BE2C (cell line): ENCODE results near the gene SLC10A3.

Experiments
- DNase-seq: peaks from one replicate; pipeline ENCODE4 v3.0.0-alpha.2; 2020
- H3K27me3 ChIP-seq: fragments of 250-450 bp; sonication (Bioruptor Pico); 2 replicates; pipeline ENCODE4 v1.5.1; 2020; ENCODE audit warnings: mild to moderate bottlenecking
- H3K36me3 ChIP-seq: fragments of 250-450 bp; sonication (Bioruptor Pico); 2 replicates; pipeline ENCODE4 v1.5.1; 2020; ENCODE audit warnings: mild to moderate bottlenecking
- H3K4me1 ChIP-seq: fragments of 250-450 bp; sonication (Bioruptor Pico); 2 replicates; pipeline ENCODE4 v1.5.1; 2020
- H3K4me3 ChIP-seq: 2 replicates; pipeline ENCODE4 v1.5.1; 2011; ENCODE audit warnings: low read depth, low read length
- H3K9me3 ChIP-seq: fragments of 250-450 bp; sonication (Bioruptor Pico); 2 replicates; pipeline ENCODE4 v1.5.1; 2020
- TF ChIP-seq, protein P1 (sequence below): IDR thresholded peaks from 2 replicates; pipeline ENCODE4 v1.5.1; 2012; ENCODE audit warnings: mild to moderate bottlenecking, low read depth, low read length

Gene SLC10A3

GRCh38 chrX:154482786-154483185 is 7.6 kb downstream of the SLC10A3 start:
- TF ChIP-seq, protein P1, sequence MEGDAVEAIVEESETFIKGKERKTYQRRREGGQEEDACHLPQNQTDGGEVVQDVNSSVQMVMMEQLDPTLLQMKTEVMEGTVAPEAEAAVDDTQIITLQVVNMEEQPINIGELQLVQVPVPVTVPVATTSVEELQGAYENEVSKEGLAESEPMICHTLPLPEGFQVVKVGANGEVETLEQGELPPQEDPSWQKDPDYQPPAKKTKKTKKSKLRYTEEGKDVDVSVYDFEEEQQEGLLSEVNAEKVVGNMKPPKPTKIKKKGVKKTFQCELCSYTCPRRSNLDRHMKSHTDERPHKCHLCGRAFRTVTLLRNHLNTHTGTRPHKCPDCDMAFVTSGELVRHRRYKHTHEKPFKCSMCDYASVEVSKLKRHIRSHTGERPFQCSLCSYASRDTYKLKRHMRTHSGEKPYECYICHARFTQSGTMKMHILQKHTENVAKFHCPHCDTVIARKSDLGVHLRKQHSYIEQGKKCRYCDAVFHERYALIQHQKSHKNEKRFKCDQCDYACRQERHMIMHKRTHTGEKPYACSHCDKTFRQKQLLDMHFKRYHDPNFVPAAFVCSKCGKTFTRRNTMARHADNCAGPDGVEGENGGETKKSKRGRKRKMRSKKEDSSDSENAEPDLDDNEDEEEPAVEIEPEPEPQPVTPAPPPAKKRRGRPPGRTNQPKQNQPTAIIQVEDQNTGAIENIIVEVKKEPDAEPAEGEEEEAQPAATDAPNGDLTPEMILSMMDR: no peak
- no peaks in the 10 kb centered on the region for H3K9me3 ChIP-seq
- no peak for DNase-seq
- H3K4me1 ChIP-seq: no peaks in the 10 kb centered on the region
- H3K4me3 ChIP-seq: no peak overlapping the region
- no peaks in the 10 kb centered on the region for H3K27me3 ChIP-seq
- peaks cover 13% of the 10 kb centered on the region for H3K36me3 ChIP-seq

- Histone ChIP-seq H3K9me3 (no peaks in the 10 kb centered on the region), H3K4me1 (no peaks in the 10 kb centered on the region), H3K36me3 (peaks cover 13% of the 10 kb centered on the region), H3K4me3 (no peak overlapping the region), H3K27me3 (no peaks in the 10 kb centered on the region)
- no peak for DNase-seq
- TF ChIP-seq, protein P1: no peak
These were observed 8.4 kb downstream of the SLC10A3 start for GRCh38 chrX:154481911-154482601.

DNA sequence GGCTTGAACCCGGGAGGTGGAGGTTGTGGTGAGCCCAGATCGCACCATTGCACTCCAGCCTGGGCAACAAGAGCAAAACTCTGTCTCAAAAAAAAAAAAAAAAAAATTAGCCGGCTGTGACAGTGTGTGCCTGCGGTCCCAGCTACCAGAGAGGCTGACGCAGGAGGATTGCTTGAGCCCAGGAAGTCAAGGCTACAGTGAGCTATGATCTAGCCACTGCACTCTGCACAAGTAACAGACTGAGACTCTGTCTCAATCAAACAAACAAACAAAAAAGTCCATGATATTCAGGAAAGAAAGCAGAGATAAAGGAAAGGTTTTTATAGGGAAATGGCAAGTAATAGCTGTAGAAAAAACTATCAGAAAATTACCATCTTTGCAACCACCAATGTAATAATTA is 9.2 kb downstream of the SLC10A3 start:
- Histone ChIP-seq H3K4me3 (no peak overlapping the region), H3K27me3 (no peaks in the 10 kb centered on the region), H3K4me1 (no peaks in the 10 kb centered on the region), H3K36me3 (peaks cover 13% of the 10 kb centered on the region), H3K9me3 (no peaks in the 10 kb centered on the region)
- TF ChIP-seq, protein P1: no peak
- no peak for DNase-seq

DNA sequence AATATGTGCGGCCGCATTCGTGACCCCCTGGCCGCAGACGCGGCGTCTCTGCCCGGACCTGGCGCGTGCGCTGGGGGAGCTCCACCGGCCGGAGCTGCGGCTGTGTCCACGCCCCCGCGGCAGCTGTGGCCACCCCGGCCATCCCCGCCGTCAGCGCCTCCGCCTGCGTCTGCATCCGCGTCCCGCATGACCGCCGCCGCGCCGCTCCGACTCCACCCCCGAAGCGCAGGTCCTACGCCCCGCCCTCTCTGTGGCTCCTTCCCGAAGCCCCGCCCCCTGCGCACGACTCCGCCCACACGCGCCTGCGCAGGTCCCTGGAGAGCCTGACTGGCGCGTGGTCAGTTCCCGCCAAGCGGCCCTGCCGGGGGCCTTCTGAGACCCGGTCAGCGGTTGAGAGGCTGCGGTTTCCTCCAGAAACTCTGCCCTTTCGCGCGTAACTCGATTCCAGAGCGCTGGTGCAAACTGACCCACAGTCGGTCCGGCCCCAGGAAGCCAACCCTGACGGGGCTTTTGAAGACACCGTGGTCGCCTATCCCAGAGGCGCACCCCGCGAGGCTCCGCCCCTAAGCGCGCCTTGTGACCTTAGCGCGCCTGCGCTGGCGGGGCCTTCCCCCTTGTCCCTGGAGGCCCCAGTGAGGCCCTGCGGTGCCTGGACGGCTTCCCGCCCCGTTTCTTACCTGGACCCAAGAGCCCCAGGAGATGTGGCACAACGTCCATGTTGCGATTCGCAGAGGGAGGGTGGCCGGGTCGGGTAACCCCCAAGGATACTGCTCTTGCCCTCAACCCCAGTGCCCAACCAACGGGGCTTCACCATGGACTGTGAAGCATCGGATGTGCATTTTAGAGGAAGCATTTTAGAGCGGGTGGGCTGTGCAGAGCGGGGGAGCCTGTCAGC is 11.5 kb downstream of the SLC10A3 start, which contains the start of gene LAGE3:
Gene LAGE3, minus strand, starts transcription at position 554 of the 895 bp plus-strand sequence. Its CDS starts 366 bp downstream, at position 188.
- Histone ChIP-seq H3K27me3 (no peaks in the 10 kb centered on the region), H3K9me3 (no peaks in the 10 kb centered on the region), H3K36me3 (no peaks in the 10 kb centered on the region), H3K4me3 (peak within 1 kb of the TSS; percentile 55), H3K4me1 (no peaks in the 10 kb centered on the region)
- peak; percentile 93 for DNase-seq
- TF ChIP-seq, protein P1: no peak

GRCh38 chrX:154477891-154478477 is 12.4 kb downstream of the SLC10A3 start:
- no peak for DNase-seq
- H3K36me3 ChIP-seq: no peaks in the 10 kb centered on the region
- H3K4me1 ChIP-seq: no peaks in the 10 kb centered on the region
- peak overlapping the region; percentile 55 for H3K4me3 ChIP-seq
- H3K27me3 ChIP-seq: no peaks in the 10 kb centered on the region
- H3K9me3 ChIP-seq: no peaks in the 10 kb centered on the region
- TF ChIP-seq, protein P1: no peak
